ENCODE data around the gene HOXA6. TPM values are rescaled to one million over a fixed set of nuclear protein-coding genes. Genes with fewer than 3 reads are reported as not detected.

HOXA6 gene
- total RNA-seq, 4 donors from 2014 or later: 0.26 to 1.3 TPM; not detected in 2

DNA sequence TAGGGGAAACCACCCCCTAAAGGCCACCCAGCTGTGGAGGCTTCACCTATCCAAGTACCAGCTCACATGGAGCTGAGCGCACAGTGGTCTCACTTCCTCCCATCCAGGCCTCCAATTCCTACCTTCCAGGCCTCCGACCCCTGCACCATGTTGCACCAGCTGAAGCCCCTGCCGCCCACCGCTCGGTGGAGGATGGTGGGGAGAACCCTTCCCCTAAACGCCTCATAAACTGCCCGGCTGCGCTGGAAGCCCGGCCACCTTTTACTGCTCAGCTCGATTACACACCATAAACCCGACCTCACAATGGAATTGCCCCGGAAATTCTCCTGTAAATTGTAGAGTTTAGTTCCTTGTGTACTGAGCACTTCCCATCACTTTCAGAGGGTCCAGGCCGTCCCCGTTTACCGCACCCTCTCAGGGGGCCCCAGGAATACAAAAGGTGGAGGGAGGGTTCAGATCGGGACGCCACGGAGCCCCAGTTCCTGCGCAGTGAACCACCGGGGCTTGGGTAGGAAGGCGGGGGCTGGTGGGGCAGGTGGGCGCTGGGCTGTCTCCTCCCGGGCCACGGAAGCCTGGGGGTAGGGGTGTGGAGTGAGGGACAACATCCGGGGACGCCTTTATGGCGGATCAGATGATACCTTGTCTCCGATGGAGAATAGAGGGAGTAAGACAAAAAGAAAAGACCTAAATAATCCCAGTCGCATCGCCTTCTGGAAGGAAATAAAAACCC, 10.3 kb upstream of the HOXA6 start:
- Histone ChIP-seq H3K9me3 (no peaks in the 10 kb centered on the region), H3K4me1 (peaks cover 28 to 71% (median 33%) of the 10 kb centered on the region in 3 donors), H3K4me3 (no peak overlapping the region), H3K27ac (no peak overlapping the region), H3K36me3 (no peaks in the 10 kb centered on the region), H3K27me3 (peaks cover 10 to 99% (median 64%) of the 10 kb centered on the region in 4 donors)
- WGBS, 2 donors: 35 to 39% methylated on average over 10 to 20 of the region's 30 CpGs
- intact Hi-C loops (cut with DNase I): no loop called here
- no peak for TF ChIP-seq POLR2A (IDR thresholded peaks at IDR 0.05)
- TF ChIP-seq, protein P1, sequence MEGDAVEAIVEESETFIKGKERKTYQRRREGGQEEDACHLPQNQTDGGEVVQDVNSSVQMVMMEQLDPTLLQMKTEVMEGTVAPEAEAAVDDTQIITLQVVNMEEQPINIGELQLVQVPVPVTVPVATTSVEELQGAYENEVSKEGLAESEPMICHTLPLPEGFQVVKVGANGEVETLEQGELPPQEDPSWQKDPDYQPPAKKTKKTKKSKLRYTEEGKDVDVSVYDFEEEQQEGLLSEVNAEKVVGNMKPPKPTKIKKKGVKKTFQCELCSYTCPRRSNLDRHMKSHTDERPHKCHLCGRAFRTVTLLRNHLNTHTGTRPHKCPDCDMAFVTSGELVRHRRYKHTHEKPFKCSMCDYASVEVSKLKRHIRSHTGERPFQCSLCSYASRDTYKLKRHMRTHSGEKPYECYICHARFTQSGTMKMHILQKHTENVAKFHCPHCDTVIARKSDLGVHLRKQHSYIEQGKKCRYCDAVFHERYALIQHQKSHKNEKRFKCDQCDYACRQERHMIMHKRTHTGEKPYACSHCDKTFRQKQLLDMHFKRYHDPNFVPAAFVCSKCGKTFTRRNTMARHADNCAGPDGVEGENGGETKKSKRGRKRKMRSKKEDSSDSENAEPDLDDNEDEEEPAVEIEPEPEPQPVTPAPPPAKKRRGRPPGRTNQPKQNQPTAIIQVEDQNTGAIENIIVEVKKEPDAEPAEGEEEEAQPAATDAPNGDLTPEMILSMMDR (IDR thresholded peaks at IDR 0.05): no peak
- no peak for DNase-seq

DNA sequence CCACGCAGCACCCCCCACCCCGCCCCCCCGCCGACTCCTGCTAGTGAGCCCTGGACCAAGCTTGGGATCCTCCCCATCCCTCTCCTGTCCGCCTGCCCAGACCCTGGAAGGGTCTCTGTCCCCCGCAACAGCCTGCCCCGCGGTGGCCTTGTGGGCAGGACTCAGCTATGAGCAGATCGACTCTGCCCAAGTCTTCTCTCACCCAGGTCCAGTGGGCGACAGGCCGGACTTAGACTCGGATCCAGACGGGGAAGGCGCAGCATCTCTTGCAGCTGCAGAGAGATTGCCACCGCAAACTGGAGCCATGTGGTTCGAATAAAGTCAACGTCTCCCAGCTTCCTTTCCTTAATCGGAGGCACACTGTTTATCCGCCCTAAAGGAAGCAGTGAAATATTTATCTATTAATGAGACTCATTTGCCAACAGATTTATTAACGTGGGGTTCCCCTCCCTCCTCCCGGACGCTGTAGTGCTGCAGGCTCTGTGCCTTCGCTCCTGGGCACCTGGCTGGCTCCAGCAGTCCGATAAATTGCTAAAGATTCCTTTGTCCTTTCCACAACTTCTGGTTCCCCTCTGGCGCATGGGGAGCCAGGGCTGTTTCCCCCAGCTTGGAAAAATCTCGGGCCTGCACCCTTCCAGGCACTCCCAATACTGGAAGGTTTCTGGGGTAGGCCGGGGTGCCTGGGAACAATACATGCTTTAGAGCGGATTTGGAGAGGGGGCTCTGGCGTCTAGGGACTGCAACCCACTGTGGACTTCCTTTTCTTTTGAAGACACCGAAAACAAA, 9.5 kb upstream of the HOXA6 start:
- intact Hi-C loops (cut with DNase I): no loop called here
- H3K27ac ChIP-seq: peak overlapping the region in 2 of 4 donors; percentile 66 to 71

DNA sequence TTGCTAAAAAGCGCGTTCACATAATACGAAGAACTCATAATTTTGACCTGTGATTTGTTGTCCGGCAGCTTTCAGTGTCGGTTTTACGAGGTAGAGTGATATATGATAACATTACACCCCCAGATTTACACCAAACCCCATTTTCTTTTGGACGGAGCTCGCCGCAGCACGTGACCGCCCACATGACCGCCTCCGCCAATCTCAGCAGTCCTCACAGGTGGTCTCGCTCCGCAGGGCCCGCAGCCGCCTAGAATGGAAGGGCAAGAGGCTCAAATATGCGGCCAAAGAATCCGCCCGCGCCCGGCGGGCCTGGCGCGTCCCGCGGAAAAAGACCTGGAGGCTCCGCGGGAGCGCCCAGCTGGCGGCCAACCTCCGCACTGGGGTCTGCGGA, 8.9 kb upstream of the HOXA6 start, which contains the start of gene HOXA7:
HOXA7 (minus strand) TSS at position 168 of the 391 bp plus-strand sequence; CDS start at position 38, 130 bp downstream.
- WGBS, 2 donors: 0 to 2% methylated on average over 6 to 13 of the region's 33 CpGs
- H3K4me3 ChIP-seq: peak within 1 kb of the TSS; percentile 28 to 65 (median 44)
- TF ChIP-seq POLR2A (IDR thresholded peaks at IDR 0.05): no peak
- TF ChIP-seq, protein P1 (IDR thresholded peaks at IDR 0.05): no peak
- peak within 1 kb of the TSS in 3 of 4 donors; percentile 6 to 71 (median 66) for H3K27ac ChIP-seq
- no peak for DNase-seq
- H3K27me3 ChIP-seq: peaks cover 19 to 99% (median 70%) of the 10 kb centered on the region in 4 donors
- H3K4me1 ChIP-seq: peaks cover 35 to 77% (median 36%) of the 10 kb centered on the region in 3 donors
- no peaks in the 10 kb centered on the region for H3K36me3 ChIP-seq
- intact Hi-C loops (cut with DNase I): no loop called here
- no peaks in the 10 kb centered on the region for H3K9me3 ChIP-seq

More for the DNA sequence above, 9.5 kb upstream of the HOXA6 start:
- TF ChIP-seq, protein P1 (IDR thresholded peaks at IDR 0.05): no peak
- no peak for TF ChIP-seq POLR2A (IDR thresholded peaks at IDR 0.05)
- H3K4me1 ChIP-seq: peaks cover 32 to 77% (median 33%) of the 10 kb centered on the region in 3 donors
- H3K36me3 ChIP-seq: no peaks in the 10 kb centered on the region
- H3K4me3 ChIP-seq: peak overlapping the region; percentile 28 to 65 (median 44)
- WGBS, 2 donors: 35 to 42% methylated on average over 17 to 19 of the region's 30 CpGs
- H3K9me3 ChIP-seq: no peaks in the 10 kb centered on the region
- DNase-seq: no peak
- H3K27me3 ChIP-seq: peaks cover 18 to 99% (median 68%) of the 10 kb centered on the region in 4 donors

DNA sequence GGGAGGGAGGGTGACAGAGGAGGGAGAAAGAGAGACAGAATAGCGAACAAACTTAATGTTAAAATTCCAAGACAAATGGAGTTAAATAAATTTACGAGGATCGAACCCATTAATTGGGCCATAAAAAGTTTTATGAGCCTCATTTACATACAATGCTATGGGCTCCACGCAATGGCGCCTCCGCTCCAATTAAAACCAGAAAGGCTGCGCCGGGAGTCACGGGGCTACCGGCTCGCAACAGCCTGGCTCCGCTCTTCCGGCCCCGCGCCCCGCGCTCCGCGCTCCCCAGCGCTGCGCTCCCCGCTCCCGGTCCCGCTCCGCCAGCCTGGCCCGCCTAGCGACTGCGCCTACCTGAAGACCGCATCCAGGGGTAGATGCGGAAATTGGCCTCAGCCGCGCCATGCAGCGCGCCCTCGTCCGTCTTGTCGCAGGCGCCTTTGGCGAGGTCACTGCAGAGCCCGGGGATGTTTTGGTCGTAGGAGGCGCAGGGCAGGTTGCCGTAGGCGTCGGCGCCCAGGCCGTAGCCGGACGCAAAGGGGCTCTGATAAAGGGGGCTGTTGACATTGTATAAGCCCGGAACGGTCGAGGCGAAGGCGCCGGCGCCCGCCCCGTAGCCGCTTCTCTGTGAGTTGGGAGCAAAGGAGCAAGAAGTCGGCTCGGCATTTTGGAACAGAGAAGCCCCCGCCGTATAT, 8.4 kb upstream of the HOXA6 start:
- Histone ChIP-seq H3K27me3 (peaks cover 19 to 99% (median 73%) of the 10 kb centered on the region in 4 donors), H3K36me3 (no peaks in the 10 kb centered on the region), H3K27ac (peak overlapping the region in 3 of 4 donors; percentile 6 to 71 (median 66)), H3K4me1 (peaks cover 30 to 77% (median 36%) of the 10 kb centered on the region in 3 donors), H3K9me3 (no peaks in the 10 kb centered on the region), H3K4me3 (peak overlapping the region; percentile 28 to 65 (median 44))
- intact Hi-C loops (cut with DNase I): no loop called here
- 2 to 3% methylated on average over 40 to 48 of the region's 63 CpGs for WGBS, 2 donors
- TF ChIP-seq, protein P1 (IDR thresholded peaks at IDR 0.05): no peak
- TF ChIP-seq POLR2A (IDR thresholded peaks at IDR 0.05): no peak
- DNase-seq: no peak

All from esophagus squamous epithelium (tissue), 5 donors.